GM23338 (cell line): ENCODE measurements around the gene CIAO3.
A peak's percentile ranks its signal among the peaks of the same experiment; 100 is the strongest.

ENCODE experiments used
- EZH2 ChIP-seq: fragments of 200-600 bp; sonication (generic); IDR thresholded peaks from one replicate; pipeline ENCODE4 v1.8.0; 2017; ENCODE audit warnings: antibody characterized with exemption, mild to moderate bottlenecking, low read depth; ENCODE audit not compliant: unreplicated experiment
- POLR2AphosphoS5 ChIP-seq: IDR thresholded peaks from 2 replicates; pipeline ENCODE4 v1.6.1; 2016; ENCODE audit warnings: antibody characterized with exemption, low read depth
- ZNF114 ChIP-seq: fragments of 250-450 bp; sonication (Bioruptor Pico); IDR thresholded peaks from 2 replicates; pipeline ENCODE4 v1.5.0; 2020; ENCODE audit warnings: mild to moderate bottlenecking, moderate library complexity
- ZNF331 ChIP-seq: fragments of 250-450 bp; sonication (Bioruptor Pico); IDR thresholded peaks from 2 replicates; pipeline ENCODE4 v1.5.0; 2020; ENCODE audit warnings: low read depth, mild to moderate bottlenecking, moderate library complexity
- TF ChIP-seq, protein P1 (sequence below): IDR thresholded peaks from one replicate; pipeline ENCODE4 v1.6.1; 2018; ENCODE audit warnings: antibody characterized with exemption; ENCODE audit not compliant: unreplicated experiment
- TF ChIP-seq, protein P2 (sequence below), 2 experiments: fragments of 200-600 bp in 1 of 2; sonication (generic) in 1 of 2; conservative IDR thresholded peaks; 2 replicates each; pipeline versions ENCODE4 v1.5.1 to v1.6.1; 2016 to 2017; ENCODE audit warnings: antibody characterized with exemption in 2 of 2, low read depth in 2 of 2, mild to moderate bottlenecking in 2 of 2, moderate library complexity in 1 of 2
- TF ChIP-seq, protein P3 (sequence below): IDR thresholded peaks from 2 replicates; pipeline ENCODE4 v1.6.1; 2016; ENCODE audit warnings: antibody characterized with exemption

DNA sequence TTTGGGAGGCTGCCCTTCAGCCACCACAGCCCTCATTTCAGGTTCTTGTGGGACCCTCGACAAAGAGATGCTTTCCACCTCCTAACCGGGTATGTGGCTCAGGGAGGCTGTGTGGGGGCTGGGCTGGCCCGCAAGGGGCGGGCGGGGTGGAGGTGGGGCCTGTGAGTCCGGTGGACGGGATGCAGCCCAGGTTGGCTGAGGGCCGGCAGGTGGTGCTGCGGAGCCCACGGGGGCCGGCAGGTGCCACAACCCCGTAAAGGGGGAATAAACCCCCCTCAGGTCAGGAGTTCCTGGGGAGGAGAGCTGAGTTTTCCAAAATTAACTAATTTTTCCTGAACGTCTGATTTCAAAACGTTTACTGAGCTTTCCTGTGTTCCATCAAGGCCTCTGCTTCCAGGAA lies 4.9 kb upstream of the CIAO3 start:
- TF ChIP-seq, protein P1, sequence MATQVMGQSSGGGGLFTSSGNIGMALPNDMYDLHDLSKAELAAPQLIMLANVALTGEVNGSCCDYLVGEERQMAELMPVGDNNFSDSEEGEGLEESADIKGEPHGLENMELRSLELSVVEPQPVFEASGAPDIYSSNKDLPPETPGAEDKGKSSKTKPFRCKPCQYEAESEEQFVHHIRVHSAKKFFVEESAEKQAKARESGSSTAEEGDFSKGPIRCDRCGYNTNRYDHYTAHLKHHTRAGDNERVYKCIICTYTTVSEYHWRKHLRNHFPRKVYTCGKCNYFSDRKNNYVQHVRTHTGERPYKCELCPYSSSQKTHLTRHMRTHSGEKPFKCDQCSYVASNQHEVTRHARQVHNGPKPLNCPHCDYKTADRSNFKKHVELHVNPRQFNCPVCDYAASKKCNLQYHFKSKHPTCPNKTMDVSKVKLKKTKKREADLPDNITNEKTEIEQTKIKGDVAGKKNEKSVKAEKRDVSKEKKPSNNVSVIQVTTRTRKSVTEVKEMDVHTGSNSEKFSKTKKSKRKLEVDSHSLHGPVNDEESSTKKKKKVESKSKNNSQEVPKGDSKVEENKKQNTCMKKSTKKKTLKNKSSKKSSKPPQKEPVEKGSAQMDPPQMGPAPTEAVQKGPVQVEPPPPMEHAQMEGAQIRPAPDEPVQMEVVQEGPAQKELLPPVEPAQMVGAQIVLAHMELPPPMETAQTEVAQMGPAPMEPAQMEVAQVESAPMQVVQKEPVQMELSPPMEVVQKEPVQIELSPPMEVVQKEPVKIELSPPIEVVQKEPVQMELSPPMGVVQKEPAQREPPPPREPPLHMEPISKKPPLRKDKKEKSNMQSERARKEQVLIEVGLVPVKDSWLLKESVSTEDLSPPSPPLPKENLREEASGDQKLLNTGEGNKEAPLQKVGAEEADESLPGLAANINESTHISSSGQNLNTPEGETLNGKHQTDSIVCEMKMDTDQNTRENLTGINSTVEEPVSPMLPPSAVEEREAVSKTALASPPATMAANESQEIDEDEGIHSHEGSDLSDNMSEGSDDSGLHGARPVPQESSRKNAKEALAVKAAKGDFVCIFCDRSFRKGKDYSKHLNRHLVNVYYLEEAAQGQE = no peak
- TF ChIP-seq, protein P2, sequence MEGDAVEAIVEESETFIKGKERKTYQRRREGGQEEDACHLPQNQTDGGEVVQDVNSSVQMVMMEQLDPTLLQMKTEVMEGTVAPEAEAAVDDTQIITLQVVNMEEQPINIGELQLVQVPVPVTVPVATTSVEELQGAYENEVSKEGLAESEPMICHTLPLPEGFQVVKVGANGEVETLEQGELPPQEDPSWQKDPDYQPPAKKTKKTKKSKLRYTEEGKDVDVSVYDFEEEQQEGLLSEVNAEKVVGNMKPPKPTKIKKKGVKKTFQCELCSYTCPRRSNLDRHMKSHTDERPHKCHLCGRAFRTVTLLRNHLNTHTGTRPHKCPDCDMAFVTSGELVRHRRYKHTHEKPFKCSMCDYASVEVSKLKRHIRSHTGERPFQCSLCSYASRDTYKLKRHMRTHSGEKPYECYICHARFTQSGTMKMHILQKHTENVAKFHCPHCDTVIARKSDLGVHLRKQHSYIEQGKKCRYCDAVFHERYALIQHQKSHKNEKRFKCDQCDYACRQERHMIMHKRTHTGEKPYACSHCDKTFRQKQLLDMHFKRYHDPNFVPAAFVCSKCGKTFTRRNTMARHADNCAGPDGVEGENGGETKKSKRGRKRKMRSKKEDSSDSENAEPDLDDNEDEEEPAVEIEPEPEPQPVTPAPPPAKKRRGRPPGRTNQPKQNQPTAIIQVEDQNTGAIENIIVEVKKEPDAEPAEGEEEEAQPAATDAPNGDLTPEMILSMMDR (conservative IDR thresholded peaks at IDR 0.05; ENCODE audit: low read depth in 2 of 2) = peak; percentile 62 to 73
- TF ChIP-seq POLR2AphosphoS5 (no peak), ZNF331 (CRISPR knock-in tag) (no peak), EZH2 (no peak), ZNF114 (CRISPR knock-in tag) (no peak)
- TF ChIP-seq, protein P3, sequence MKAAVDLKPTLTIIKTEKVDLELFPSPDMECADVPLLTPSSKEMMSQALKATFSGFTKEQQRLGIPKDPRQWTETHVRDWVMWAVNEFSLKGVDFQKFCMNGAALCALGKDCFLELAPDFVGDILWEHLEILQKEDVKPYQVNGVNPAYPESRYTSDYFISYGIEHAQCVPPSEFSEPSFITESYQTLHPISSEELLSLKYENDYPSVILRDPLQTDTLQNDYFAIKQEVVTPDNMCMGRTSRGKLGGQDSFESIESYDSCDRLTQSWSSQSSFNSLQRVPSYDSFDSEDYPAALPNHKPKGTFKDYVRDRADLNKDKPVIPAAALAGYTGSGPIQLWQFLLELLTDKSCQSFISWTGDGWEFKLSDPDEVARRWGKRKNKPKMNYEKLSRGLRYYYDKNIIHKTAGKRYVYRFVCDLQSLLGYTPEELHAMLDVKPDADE = no peak
